Lower lobe of right lung (tissue), 2 donors: Measurements from ENCODE around the gene GTSE1. TPM values are rescaled to one million over a fixed set of nuclear protein-coding genes. Genes with fewer than 3 reads are reported as not detected.

Experiments
- ATAC-seq, 2 donors: fragments of 200-7000 bp; cut with Tn5 transposase; one replicate each; pipeline ENCODE4 v1.9.1; 2020 to 2022; ENCODE audit warnings: mild to moderate bottlenecking in 2 of 2, moderate library complexity in 2 of 2
- DNase-seq: peaks from one replicate; pipeline ENCODE4 v3.0.0-alpha.2; 2020
- H3K27ac ChIP-seq: fragments of 200-600 bp; one replicate; pipeline ENCODE4 v1.8.0; 2022
- H3K27me3 ChIP-seq: fragments of 200-600 bp; one replicate; pipeline ENCODE4 v1.8.0; 2022; ENCODE audit warnings: low read depth
- H3K36me3 ChIP-seq: fragments of 200-600 bp; one replicate; pipeline ENCODE4 v1.8.0; 2022; ENCODE audit warnings: mild to moderate bottlenecking
- H3K4me1 ChIP-seq: fragments of 200-600 bp; one replicate; pipeline ENCODE4 v1.8.0; 2022
- H3K4me3 ChIP-seq: fragments of 200-600 bp; one replicate; pipeline ENCODE4 v1.8.0; 2022; ENCODE audit warnings: mild to moderate bottlenecking
- H3K9me3 ChIP-seq: fragments of 200-600 bp; one replicate; pipeline ENCODE4 v1.8.0; 2022
- CTCF ChIP-seq: fragments of 200-600 bp; IDR thresholded peaks from one replicate; pipeline ENCODE4 v1.8.0; 2022; ENCODE audit warnings: antibody characterized with exemption, mild to moderate bottlenecking
- intact Hi-C: fragments of 100-400 bp; cut with DNase I; formaldehyde crosslinking; loops from one replicate; pipeline ENCODE4 v1.11.0; 2022
- total RNA-seq: library from RNA; stranded (reverse); fragmentation: NEBNext Ultra II Directional; extraction: Animal tissue kit (Norgen Biotek cat#: 25700); gene quantifications from one replicate; pipeline ENCODE4 v1.2.1, GENCODE V29; 2021
- donor health status: DM: no; HTN: yes; CAD: no; lungs with severe emphysema.

The GTSE1 gene
- total RNA-seq, 1 donor from 2014 or later, result 1.4 TPM

- intact Hi-C loops, result no loop called here
- ATAC-seq, result no peak
These were observed 32.9 kb downstream of the GTSE1 start for GRCh38 chr22:46329616-46330015.

GRCh38 chr22:46330426-46330825, 33.8 kb downstream of the GTSE1 start:
- Histone ChIP-seq H3K4me3 (no peak overlapping the region), H3K9me3 (no peaks in the 10 kb centered on the region), H3K27me3 (no peaks in the 10 kb centered on the region), H3K4me1 (peaks cover 6% of the 10 kb centered on the region), H3K36me3 (no peaks in the 10 kb centered on the region), H3K27ac (no peak overlapping the region)
- intact Hi-C loops, result no loop called here
- no peak for ATAC-seq
- no peak for TF ChIP-seq CTCF
- DNase-seq, result peak; percentile 11

More at GRCh38 chr22:46329616-46330015, 32.9 kb downstream of the GTSE1 start:
- no peaks in the 10 kb centered on the region for H3K27me3 ChIP-seq
- DNase-seq, result peak; percentile 35
- H3K27ac ChIP-seq, result no peak overlapping the region
- no peaks in the 10 kb centered on the region for H3K9me3 ChIP-seq
- TF ChIP-seq CTCF, result no peak
- no peaks in the 10 kb centered on the region for H3K36me3 ChIP-seq
- H3K4me1 ChIP-seq, result peaks cover under 1% of the 10 kb centered on the region
- H3K4me3 ChIP-seq, result no peak overlapping the region

- Histone ChIP-seq H3K4me1 (peaks cover 9% of the 10 kb centered on the region), H3K9me3 (no peaks in the 10 kb centered on the region), H3K36me3 (no peaks in the 10 kb centered on the region), H3K4me3 (no peak overlapping the region), H3K27ac (no peak overlapping the region), H3K27me3 (no peaks in the 10 kb centered on the region)
- peak; percentile 44 for DNase-seq
- ATAC-seq, result no peak
- intact Hi-C loops, result no loop called here
- no peak for TF ChIP-seq CTCF
These were observed 34.8 kb downstream of the GTSE1 start for GRCh38 chr22:46331496-46331895.

GRCh38 chr22:46335201-46336118, 38.8 kb downstream of the GTSE1 start, which contains the start of gene TRMU:
Gene TRMU, plus strand, starts transcription at chr22:46335714. Its CDS starts 51 bp downstream, at chr22:46335765.
- ATAC-seq (peak; percentile 96 to 98), DNase-seq (peak; percentile 93)
- Histone ChIP-seq H3K27me3 (no peaks in the 10 kb centered on the region), H3K27ac (peak within 1 kb of the TSS; percentile 86), H3K36me3 (peaks cover 30% of the 10 kb centered on the region), H3K9me3 (no peaks in the 10 kb centered on the region), H3K4me3 (peak within 1 kb of the TSS; percentile 100), H3K4me1 (peaks cover 24% of the 10 kb centered on the region)
- intact Hi-C loops, result no loop called here
- no peak for TF ChIP-seq CTCF

GRCh38 chr22:46336119-46337078, 39.7 kb downstream of the GTSE1 start:
- DNase-seq (peak; percentile 59), ATAC-seq (peak; percentile 50 to 53)
- Histone ChIP-seq H3K27me3 (no peaks in the 10 kb centered on the region), H3K4me3 (peak overlapping the region; percentile 100), H3K4me1 (peaks cover 24% of the 10 kb centered on the region), H3K9me3 (no peaks in the 10 kb centered on the region), H3K27ac (peak overlapping the region; percentile 86), H3K36me3 (peaks cover 39% of the 10 kb centered on the region)
- no peak for TF ChIP-seq CTCF
- intact Hi-C loops, result no loop called here
